HepG2 (cell line): Measurements from ENCODE around the gene TTC6. TPM values are rescaled to one million over a fixed set of nuclear protein-coding genes. Genes with fewer than 3 reads are reported as not detected.

Experiments used
- ATAC-seq: fragments of 200-7000 bp; cut with Tn5 transposase; 3 replicates; pipeline ENCODE4 v1.9.1; 2020; ENCODE audit warnings: mild to moderate bottlenecking, moderate library complexity
- BruUV-seq: library from RNA; stranded (reverse); fragments of 400-500 nt; replicated peaks from 2 replicates; lab custom pipeline; 2021; lab: Mats Ljungman, UMichigan
- CTCF ChIA-PET: fragments of 300-600 bp; formaldehyde crosslinking; extraction: SDS; loops from one replicate; lab custom pipeline; 2021; ENCODE audit warnings: low total read pairs, inconsistent platforms, low intra/inter-chr PET ratio; lab: Yijun Ruan, JAX
- POLR2A ChIA-PET: fragments of 350-600 bp; sonication (Branson Sonifier 250); formaldehyde crosslinking; loops from one replicate; lab custom pipeline; 2020; ENCODE audit warnings: antibody characterized with exemption, inconsistent platforms; lab: Yijun Ruan, JAX
- DNase-seq: peaks from one replicate; pipeline ENCODE4 v3.0.0-alpha.2; 2015; ENCODE audit warnings: low spot score
- FAIRE-seq: peaks from 3 replicates; lab custom pipeline; 2011; peaks lifted over from hg19 to GRCh38; lab: Jason Lieb, UNC
- H2AFZ ChIP-seq: one replicate; pipeline ENCODE4 v1.6.1; 2011; ENCODE audit warnings: low read length, inconsistent platforms
- H3K27ac ChIP-seq: fragments of 300-600 bp; 3 replicates; pipeline ENCODE4 v1.8.0; 2011; ENCODE audit warnings: mixed run types, mild to moderate bottlenecking, mixed read lengths, low read length, inconsistent platforms; ENCODE audit not compliant: insufficient read depth; ENCODE audit errors: extremely low read length
- H3K27me3 ChIP-seq, 2 experiments: fragments of 200-600 bp in 1 of 2; 2 replicates in 1 of 2; 3 replicates in 1 of 2; pipeline versions ENCODE4 v1.6.0 to v1.8.0; 2011; ENCODE audit warnings: low read length in 2 of 2, mild to moderate bottlenecking in 2 of 2, moderate library complexity in 2 of 2, inconsistent platforms in 1 of 2; ENCODE audit not compliant: insufficient read depth in 2 of 2, control insufficient read depth in 1 of 2
- H3K36me3 ChIP-seq, 2 experiments: fragments of 200-600 bp in 1 of 2; replicated peaks in 1 of 2; 2 replicates in 1 of 2; 3 replicates in 1 of 2; pipeline versions ENCODE4 v1.5.1 to v1.8.0; 2011; ENCODE audit warnings: low read length in 2 of 2, inconsistent platforms in 1 of 2; ENCODE audit not compliant: insufficient read depth in 2 of 2, control insufficient read depth in 1 of 2
- H3K4me1 ChIP-seq: 2 replicates; pipeline ENCODE4 v1.5.1; 2012; ENCODE audit warnings: low read length, inconsistent platforms; ENCODE audit not compliant: insufficient read depth
- H3K4me2 ChIP-seq: 2 replicates; pipeline ENCODE4 v1.6.0; 2011; ENCODE audit warnings: low read depth, low read length, inconsistent platforms
- H3K4me3 ChIP-seq, 3 experiments: fragments of 200-600 bp in 1 of 3; sonication (generic), shearing (Covaris generic) in 1 of 3; replicated peaks in 1 of 3; 2 replicates each; pipeline ENCODE4 v1.5.1; 2011 to 2016; ENCODE audit warnings: low read length in 3 of 3, inconsistent platforms in 2 of 3, low read depth in 2 of 3, mild to moderate bottlenecking in 2 of 3, control low read depth in 1 of 3, mixed read lengths in 1 of 3; ENCODE audit not compliant: insufficient read depth in 1 of 3
- H3K79me2 ChIP-seq: one replicate; pipeline ENCODE4 v1.6.1; 2011; ENCODE audit warnings: low read length, inconsistent platforms; ENCODE audit not compliant: insufficient read depth
- H3K9ac ChIP-seq: 2 replicates; pipeline ENCODE4 v1.6.0; 2011; ENCODE audit warnings: mild to moderate bottlenecking, low read depth, low read length, inconsistent platforms; ENCODE audit not compliant: insufficient read depth
- H3K9me3 ChIP-seq: 2 replicates; pipeline ENCODE4 v1.5.1; 2012; ENCODE audit warnings: mild to moderate bottlenecking, low read length
- H4K20me1 ChIP-seq: 2 replicates; pipeline ENCODE4 v1.6.0; 2011; ENCODE audit warnings: inconsistent platforms, mild to moderate bottlenecking, low read length, moderate library complexity; ENCODE audit not compliant: insufficient read depth
- ATF2 ChIP-seq: sonication (generic); formaldehyde crosslinking; IDR thresholded peaks from 2 replicates; pipeline ENCODE4 v1.4.0; 2020; ENCODE audit warnings: missing genetic modification reagents
- CENPT ChIP-seq: sonication (generic); formaldehyde crosslinking; IDR thresholded peaks from 2 replicates; pipeline ENCODE4 v1.8.0; 2022; ENCODE audit warnings: low read depth, mild to moderate bottlenecking, moderate library complexity, missing genetic modification reagents
- KDM1A ChIP-seq: IDR thresholded peaks from 2 replicates; pipeline ENCODE4 v1.6.1; 2016; ENCODE audit warnings: missing compliant biosample characterization
- NFYC ChIP-seq: IDR thresholded peaks from 2 replicates; pipeline ENCODE4 v1.6.1; 2016; ENCODE audit warnings: missing genetic modification reagents, missing compliant biosample characterization
- NR1H2 ChIP-seq: sonication (generic); formaldehyde crosslinking; IDR thresholded peaks from 2 replicates; pipeline ENCODE4 v1.8.1; 2022; ENCODE audit warnings: low read depth, missing genetic modification reagents, borderline replicate concordance
- PRPF4 ChIP-seq: fragments of 200-400 bp; formaldehyde crosslinking; IDR thresholded peaks from 2 replicates; pipeline ENCODE4 v1.6.1; 2016; ENCODE audit warnings: low read length, low read depth; ENCODE audit not compliant: poor library complexity, severe bottlenecking
- RFXAP ChIP-seq: sonication (generic); formaldehyde crosslinking; IDR thresholded peaks from 2 replicates; pipeline ENCODE4 v1.4.0; 2020; ENCODE audit warnings: missing genetic modification reagents, borderline replicate concordance
- ZFP36 ChIP-seq: fragments of 150-350 bp; IDR thresholded peaks from 2 replicates; pipeline ENCODE4 v1.6.1; 2018; ENCODE audit warnings: borderline replicate concordance, low read length, low read depth; ENCODE audit not compliant: partially characterized antibody
- ZNF138 ChIP-seq: sonication (generic); formaldehyde crosslinking; IDR thresholded peaks from 2 replicates; pipeline ENCODE4 v1.5.0; 2020; ENCODE audit warnings: mild to moderate bottlenecking, low read depth, missing genetic modification reagents
- ZNF318 ChIP-seq: sonication (generic); formaldehyde crosslinking; IDR thresholded peaks from 2 replicates; pipeline ENCODE4 v1.4.0; 2020; ENCODE audit warnings: mild to moderate bottlenecking, missing genetic modification reagents
- WGBS: methylation state at CpG from one replicate; pipeline ENCODE4 v1.1.6; 2017; ENCODE audit warnings: low lambda C conversion rate; 5-methylcytosine and 5-hydroxymethylcytosine counted together
- in situ Hi-C: cut with HindIII; loops from 2 replicates; pipeline ENCODE4 v1.10.0; 2017; ENCODE audit warnings: low pct_unique_long_range_greater_than_20kb; ENCODE audit not compliant: extremely low pct_ligation_motif_present
- intact Hi-C: fragments of 100-400 bp; cut with micrococcal nuclease; formaldehyde crosslinking; loops from one replicate; pipeline ENCODE4 v1.10.0; 2022; ENCODE audit not compliant: unreplicated experiment
- polyA plus RNA-seq, 8 experiments: library from polyadenylated mRNA; depleted of rRNA in 3 of 8; stranded (reverse) in 7 of 8; unstranded in 1 of 8; fragments of >200 nt; fragmentation: Illumina TruSeq in 4 of 8; extraction: Trizol in 4 of 8; gene quantifications; 2 replicates each; pipeline versions ENCODE4 v1.2.1 to v1.2.3, GENCODE V29; 2011 to 2016; ENCODE audit warnings: low read depth in 4 of 8, missing spikeins in 1 of 8, mixed read lengths in 1 of 8; ENCODE audit not compliant: insufficient read depth in 1 of 8
- total RNA-seq, 5 experiments: library from RNA; depleted of rRNA; stranded (reverse); fragments of >200 nt; fragmentation: Illumina TruSeq; extraction: Trizol; gene quantifications; 2 replicates each; pipeline ENCODE4 v1.2.3, GENCODE V29; 2016; ENCODE audit warnings: low read depth in 1 of 5
- TF ChIP-seq, protein P1 (sequence below): sonication (generic); formaldehyde crosslinking; IDR thresholded peaks from 2 replicates; pipeline ENCODE4 v1.4.0; 2020; ENCODE audit warnings: missing genetic modification reagents

TTC6 gene
- total and polyA plus RNA-seq, 2 of the 13 experiments (the other 11 are each of a cell fraction or from before 2014, with no cell fraction given): 9.3 to 27.4 TPM

DNA sequence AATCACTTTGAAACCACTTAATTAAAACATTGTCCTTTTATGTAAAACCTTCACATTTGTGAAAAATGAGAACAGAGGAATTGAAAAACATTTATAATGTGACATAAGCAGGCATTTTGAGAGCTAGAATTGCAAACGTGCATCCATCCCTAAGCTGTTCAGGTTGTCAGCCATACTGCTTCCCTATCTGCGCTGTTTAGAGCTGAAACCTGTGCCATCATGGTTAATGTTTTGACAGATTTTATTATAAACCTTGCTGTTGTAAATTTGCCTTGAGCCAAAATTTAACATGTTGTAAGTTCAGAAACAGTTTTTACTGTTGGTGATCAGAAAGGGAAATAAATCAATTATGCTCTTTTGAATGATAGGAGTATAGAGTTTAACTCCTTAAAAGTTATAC is 32.2 kb upstream of the TTC6 start:
- intact Hi-C loops: no loop called here
- no peak overlapping the region for H3K27ac ChIP-seq
- no peak for TF ChIP-seq ZFP36
- TF ChIP-seq KDM1A (CRISPR knock-in tag): no peak
- TF ChIP-seq ZNF318 (CRISPR knock-in tag): no peak
- TF ChIP-seq, protein P1, sequence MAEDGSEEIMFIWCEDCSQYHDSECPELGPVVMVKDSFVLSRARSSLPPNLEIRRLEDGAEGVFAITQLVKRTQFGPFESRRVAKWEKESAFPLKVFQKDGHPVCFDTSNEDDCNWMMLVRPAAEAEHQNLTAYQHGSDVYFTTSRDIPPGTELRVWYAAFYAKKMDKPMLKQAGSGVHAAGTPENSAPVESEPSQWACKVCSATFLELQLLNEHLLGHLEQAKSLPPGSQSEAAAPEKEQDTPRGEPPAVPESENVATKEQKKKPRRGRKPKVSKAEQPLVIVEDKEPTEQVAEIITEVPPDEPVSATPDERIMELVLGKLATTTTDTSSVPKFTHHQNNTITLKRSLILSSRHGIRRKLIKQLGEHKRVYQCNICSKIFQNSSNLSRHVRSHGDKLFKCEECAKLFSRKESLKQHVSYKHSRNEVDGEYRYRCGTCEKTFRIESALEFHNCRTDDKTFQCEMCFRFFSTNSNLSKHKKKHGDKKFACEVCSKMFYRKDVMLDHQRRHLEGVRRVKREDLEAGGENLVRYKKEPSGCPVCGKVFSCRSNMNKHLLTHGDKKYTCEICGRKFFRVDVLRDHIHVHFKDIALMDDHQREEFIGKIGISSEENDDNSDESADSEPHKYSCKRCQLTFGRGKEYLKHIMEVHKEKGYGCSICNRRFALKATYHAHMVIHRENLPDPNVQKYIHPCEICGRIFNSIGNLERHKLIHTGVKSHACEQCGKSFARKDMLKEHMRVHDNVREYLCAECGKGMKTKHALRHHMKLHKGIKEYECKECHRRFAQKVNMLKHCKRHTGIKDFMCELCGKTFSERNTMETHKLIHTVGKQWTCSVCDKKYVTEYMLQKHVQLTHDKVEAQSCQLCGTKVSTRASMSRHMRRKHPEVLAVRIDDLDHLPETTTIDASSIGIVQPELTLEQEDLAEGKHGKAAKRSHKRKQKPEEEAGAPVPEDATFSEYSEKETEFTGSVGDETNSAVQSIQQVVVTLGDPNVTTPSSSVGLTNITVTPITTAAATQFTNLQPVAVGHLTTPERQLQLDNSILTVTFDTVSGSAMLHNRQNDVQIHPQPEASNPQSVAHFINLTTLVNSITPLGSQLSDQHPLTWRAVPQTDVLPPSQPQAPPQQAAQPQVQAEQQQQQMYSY (CRISPR knock-in tag): no peak
- TF ChIP-seq ATF2: no peak
- TF ChIP-seq CENPT (CRISPR knock-in tag): no peak
- TF ChIP-seq PRPF4: no peak
- TF ChIP-seq RFXAP (CRISPR knock-in tag): no peak
- TF ChIP-seq ZNF138: no peak
- TF ChIP-seq NR1H2 (CRISPR knock-in tag): no peak
- TF ChIP-seq NFYC: no peak

More for the DNA sequence above, 32.2 kb upstream of the TTC6 start:
- peaks cover 39% of the 10 kb centered on the region for H3K4me1 ChIP-seq
- no peak for FAIRE-seq
- no peak overlapping the region for H2AFZ ChIP-seq
- no peak for DNase-seq
- no peaks in the 10 kb centered on the region for H3K79me2 ChIP-seq
- in situ Hi-C loops: no loop called here
- no peak for ATAC-seq
- no peaks in the 10 kb centered on the region for H4K20me1 ChIP-seq
- WGBS: 98% methylated on average over 2 of the region's 2 CpGs
- BruUV-seq: no TSS peak
- no peaks in the 10 kb centered on the region for H3K27me3 ChIP-seq
- no peak overlapping the region for H3K9ac ChIP-seq
- ChIA-PET CTCF (interaction anchor here (3.4 kb wide), 1 partner anchor 312 kb away, joined by 32 read pairs; no protein-coding TSS in a partner anchor), POLR2A (interaction anchor here (0.8 to 3.1 kb wide), 3 partner anchors 16 to 32 kb away, joined by 3 to 16 read pairs (median 6); partner anchors contain the start of gene FOXA1)
- H3K4me2 ChIP-seq: no peak overlapping the region
- no peaks in the 10 kb centered on the region for H3K36me3 ChIP-seq
- no peak overlapping the region for H3K4me3 ChIP-seq
- no peaks in the 10 kb centered on the region for H3K9me3 ChIP-seq
